SU-DHL-6 (cell line): ENCODE results near the gene EIF4B.

Experiments used
- CTCF ChIP-seq: fragments of 200-600 bp; sonication (generic); IDR thresholded peaks from one replicate; pipeline ENCODE4 v1.5.1; 2017; ENCODE audit warnings: antibody characterized with exemption, mild to moderate bottlenecking, low read length, moderate library complexity; ENCODE audit not compliant: insufficient read depth, poor library complexity, severe bottlenecking
- EZH2phosphoT487 ChIP-seq: fragments of 200-600 bp; sonication (generic), shearing (Covaris generic); conservative IDR thresholded peaks from 2 replicates; pipeline ENCODE4 v1.6.1; 2018; ENCODE audit warnings: mild to moderate bottlenecking, antibody characterized with exemption, low read length, moderate library complexity, mixed read lengths

DNA sequence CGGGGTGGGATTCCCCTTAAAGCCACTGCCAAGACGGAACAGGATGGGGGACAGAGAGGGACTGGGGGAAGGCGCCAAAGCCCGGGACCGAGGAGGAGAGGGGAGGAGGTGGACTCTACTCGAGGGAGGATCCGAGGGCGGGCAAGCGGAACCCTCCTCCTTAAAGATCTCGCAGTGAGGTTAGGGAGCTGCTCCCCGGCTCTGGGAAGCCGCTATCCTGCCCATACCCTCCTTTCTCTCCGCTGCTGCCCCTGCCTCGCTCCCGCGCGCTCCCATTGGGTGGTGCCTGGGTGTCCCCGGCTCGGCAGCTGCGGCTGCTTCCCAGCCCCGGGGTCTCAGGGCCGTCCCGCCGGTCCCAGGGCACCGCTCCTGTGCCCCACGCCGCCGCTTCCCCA is 40.9 kb upstream of the EIF4B start:
- no peak for TF ChIP-seq CTCF
- no peak for TF ChIP-seq EZH2phosphoT487
